8988T (cell line): Measurements from ENCODE around the gene RASSF1.
A peak's percentile ranks its signal among the peaks of the same experiment; 100 is the strongest.

Experiments
- DNase-seq: peaks from one replicate; pipeline ENCODE4 v3.0.0; 2011

Gene RASSF1

DNA sequence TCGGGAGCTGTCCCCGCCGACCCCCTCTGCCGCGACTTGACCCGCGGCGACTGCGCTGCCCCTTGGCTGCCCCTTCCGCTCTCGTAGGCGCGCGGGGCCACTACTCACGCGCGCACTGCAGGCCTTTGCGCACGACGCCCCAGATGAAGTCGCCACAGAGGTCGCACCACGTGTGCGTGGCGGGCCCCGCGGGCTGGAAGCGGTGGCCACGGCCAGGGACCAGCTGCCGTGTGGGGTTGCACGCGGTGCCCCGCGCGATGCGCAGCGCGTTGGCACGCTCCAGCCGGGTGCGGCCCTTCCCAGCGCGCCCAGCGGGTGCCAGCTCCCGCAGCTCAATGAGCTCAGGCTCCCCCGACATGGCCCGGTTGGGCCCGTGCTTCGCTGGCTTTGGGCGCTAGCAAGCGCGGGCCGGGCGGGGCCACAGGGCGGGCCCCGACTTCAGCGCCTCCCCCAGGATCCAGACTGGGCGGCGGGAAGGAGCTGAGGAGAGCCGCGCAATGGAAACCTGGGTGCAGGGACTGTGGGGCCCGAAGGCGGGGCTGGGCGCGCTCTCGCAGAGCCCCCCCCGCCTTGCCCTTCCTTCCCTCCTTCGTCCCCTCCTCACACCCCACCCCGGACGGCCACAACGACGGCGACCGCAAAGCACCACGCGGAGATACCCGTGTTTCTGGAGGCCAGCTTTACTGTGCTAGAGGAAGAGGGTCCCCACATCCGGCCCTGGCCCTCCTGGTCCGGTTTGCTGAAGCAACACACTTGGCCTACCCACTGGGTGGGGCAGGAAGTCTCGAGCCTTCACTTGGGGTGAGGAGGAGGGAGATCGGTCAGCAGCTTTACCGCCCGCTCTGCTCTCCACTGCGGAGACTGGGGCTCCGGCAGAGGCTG is at the start of gene RASSF1:
Gene RASSF1, minus strand, starts transcription at position 389 of the 882 bp plus-strand sequence. Its CDS starts 31 bp downstream, at position 358.
- no peak for DNase-seq

DNA sequence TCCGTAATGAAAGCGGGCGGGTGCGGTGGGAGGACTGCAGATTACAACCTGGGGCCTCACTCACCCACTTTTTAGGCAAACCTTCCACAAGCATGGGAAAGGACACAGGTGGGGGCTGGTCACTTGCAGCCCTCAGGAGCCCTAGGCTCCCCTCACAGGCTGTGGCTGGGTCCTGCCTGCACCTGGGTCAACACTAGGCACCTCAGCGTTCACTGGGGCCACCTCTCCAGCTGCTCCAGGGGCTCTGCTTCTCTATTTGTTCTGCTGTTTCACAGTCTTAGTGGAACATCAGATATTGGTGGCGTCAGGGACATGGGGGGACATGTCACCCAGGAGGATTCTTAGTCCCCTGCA is 48.8 kb upstream of the RASSF1 start:
- no peak for DNase-seq

GRCh38 chr3:50388720-50389413 is 48.2 kb upstream of the RASSF1 start:
- DNase-seq = no peak

GRCh38 chr3:50388016-50388719 is 47.5 kb upstream of the RASSF1 start:
- DNase-seq = peak; percentile 96

GRCh38 chr3:50385754-50386153 is 45.1 kb upstream of the RASSF1 start:
- DNase-seq = no peak

DNA sequence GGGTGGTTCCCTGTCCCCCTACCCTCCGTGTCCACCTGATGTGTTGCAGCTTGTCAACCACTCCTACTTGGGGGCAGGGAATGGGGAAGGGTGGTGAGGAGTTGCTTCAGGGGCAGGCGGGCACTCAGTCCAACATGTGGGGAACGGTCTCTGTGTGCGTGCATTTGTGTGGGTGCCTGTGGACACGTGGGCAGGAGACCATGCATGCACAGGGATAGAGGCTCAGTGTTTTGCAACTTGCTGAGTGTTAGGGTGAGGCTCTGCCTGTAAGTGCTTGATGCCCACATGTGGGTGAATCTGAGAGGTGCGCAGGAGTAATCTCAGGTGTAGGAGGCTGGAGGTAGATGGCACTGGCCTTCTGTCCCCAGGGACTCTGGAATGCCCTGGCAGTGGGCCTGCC is 43.1 kb upstream of the RASSF1 start:
- no peak for DNase-seq

GRCh38 chr3:50382722-50383121 is 42.1 kb upstream of the RASSF1 start:
- no peak for DNase-seq

DNA sequence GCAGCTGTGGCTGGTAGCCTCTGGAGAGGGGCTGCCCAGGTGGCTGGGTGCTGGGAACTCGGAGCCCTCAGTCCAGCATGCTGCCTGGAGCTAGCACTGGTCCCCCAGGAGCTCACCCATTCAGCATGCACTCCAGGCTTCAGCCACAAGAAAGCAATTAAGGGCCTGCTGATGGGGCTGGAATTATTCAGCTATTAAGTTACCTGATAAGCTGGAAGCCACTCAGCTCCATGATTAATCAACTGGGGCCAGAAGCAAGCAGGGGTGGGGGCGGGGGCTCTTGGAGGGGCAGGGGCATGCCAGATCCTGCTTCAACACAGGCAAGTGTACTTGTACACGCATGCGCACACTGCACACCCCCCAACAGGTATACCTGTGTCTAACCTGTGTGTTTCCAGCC is 40.7 kb upstream of the RASSF1 start:
- no peak for DNase-seq

- no peak for DNase-seq
These were observed 39.9 kb upstream of the RASSF1 start for GRCh38 chr3:50380405-50381085.

DNA sequence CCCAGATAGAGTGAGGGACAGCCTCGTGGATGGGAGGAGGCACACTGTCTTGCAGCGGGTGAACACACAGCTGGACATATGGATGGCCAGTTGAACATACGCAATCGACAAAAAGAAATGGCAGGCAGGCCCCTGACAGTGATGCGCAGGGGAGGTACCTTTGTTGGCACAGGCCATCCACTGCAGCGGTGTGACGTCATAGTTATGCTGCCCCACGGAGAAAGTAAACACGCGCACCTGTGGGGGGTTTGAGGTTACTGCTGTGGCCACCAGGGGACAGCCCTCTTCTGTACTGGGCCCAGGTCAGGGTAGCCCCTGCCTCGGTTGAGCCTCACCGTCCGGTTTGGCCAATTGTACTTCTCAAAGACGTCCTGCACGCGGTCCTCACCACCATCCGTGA is 38.1 kb upstream of the RASSF1 start:
- DNase-seq = no peak

DNA sequence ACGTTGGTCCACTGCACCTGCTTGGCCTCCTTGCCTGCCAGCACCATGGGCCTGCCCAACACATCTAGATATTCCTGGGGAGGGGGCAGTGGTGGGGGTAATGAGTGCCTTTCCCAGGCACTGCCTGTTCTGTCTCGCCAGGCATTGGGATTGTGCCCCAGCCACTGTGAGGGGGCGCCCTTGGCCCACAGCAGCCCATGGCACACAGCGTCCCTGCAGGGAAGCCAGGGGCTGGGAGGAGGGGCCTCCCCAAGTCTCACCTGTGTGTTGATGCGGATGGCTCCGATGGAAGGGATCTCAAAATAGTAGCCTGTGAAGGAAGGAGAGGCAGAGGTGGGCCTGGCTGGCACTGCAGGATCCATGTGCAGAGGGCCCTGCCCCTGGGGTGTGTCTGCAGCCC is 37.4 kb upstream of the RASSF1 start:
- no peak for DNase-seq

DNA sequence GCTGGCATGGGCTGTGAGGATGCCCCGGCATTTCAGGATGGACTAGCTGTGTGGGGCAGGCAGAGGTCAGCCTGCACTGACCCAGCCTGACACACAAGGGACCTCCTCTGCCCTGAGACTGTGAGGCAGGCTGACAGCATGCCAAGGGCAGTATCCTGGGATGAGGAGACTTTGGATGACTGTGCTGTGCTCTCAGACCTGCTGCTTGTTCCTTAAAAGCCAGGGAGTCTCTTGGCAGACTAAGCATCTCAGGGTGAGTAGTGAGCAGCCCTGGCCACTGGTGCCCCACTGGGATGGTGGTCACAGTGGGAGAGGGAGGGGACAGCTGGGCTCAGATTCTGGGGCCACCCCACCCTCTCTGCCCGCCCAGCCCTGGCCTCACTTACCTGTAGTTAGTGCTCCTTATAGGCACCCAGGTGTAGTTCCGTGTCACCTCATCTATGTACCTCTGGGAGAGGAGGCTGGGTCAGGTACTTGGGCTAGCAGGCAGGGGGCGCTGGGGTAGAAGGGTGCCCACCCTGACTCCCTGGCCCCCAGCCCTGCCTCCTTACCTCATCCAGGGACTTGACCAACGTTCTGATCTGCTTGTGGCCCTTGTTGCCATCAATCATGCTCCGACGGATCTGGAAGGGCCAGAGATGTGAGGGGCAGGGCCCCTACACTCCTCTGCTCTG is 34.8 kb upstream of the RASSF1 start:
- DNase-seq = peak; percentile 82

DNA sequence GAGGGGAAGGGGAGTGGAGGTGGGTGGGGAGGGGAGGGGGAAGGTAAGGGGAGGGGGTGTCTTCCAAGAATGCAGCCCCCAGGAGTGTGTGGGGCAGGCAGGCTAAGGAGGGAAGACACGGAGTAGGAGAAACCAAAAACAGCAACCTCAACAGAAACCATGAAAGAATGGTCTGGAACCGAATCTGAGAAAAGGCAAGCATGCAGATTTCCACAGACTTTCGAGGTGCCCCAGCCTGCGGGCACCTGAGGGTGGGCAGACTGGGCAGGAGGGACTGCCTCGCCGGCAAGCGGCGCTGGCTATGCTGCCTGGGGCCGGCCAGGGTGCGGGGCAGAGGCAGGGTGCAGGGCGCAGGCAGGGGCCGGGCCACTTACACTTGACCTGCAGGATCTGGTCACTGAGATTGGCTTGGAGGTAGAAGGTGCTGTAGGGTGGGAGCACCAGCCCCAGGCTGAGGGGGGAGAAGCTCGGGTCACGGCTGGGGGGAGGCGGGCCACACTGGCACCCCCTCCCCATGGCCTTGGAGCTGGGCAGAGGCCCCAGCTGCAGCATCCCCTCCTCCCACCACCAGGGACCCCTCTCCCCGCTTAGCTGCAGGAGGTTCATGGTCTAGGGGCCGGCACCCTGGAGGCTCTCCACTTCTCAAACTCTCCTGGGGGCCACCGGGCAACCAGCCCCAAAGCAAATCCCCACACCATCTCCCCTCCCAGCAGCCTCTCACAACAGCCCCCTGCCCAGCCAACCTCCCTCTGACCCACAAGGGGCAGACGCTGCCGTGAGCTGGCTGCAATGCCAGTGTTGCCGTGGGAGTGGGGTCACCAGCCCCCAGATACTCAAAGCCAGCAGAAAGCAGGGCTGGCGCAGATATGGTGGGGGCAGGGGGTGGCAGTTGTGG is 34.0 kb upstream of the RASSF1 start:
- no peak for DNase-seq

DNA sequence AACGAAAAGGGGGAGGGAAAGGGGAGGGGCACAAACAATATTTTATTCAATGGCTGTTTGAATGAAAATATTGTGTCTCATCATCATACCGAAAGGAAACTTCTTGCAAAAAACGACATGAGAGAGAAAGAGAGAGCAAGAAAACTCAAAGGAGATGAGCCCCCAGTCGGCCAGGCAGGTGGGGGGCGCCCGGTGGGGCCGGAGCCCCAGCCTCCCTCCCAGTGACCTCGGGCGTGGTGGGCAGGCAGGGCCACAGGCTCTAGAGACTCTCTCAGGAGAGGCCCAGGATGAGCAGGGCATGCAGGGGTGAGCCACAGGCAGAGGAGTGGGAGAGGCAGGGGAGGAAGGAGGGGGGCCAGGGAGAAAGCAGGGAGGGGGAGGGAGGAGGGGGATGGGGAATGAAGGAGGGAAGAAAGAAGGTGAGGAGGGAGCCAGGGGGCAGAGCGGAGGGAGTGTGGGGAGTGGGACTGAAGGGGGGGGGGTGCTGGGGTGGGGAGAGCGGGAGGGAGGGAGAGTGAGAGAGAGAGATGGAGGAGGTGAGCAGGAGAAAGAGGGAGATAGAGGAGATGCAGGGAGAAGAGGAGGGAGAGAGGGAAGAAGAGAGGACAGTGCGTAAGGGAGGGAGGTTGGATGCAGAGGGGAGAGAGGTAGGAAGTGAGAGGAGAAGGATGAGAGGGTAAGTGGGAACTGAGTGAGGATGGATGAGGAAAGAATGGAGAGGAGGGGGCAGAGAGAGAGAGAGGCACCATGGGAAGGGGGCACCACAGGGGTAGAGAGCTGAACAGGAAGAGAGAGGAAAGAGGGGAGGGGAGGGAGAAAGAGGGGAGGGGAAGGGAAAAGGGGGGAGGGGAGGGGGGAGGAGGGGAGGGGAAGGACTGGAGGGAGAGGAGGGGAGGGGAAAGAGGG is 32.8 kb upstream of the RASSF1 start:
- no peak for DNase-seq

DNA sequence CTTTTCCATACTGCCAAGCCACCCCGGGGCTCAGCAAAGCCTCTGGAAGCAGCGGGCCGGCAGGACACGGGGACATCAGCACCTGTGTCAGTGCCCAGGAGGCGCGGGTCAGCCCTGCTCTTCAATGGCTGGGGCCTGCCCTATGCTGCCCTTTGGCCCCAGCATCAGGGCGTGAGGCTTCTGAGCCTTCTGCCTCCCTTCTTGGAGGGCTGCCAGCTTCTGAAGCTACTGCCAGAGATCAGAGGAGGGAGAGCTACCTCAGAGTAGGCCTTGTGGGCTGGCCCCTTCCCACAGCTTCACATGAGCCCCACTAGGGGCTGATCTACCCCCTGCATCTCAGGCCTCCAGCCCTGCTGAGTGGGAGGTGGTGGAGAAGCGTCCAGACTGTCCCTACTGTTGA is 31.7 kb upstream of the RASSF1 start:
- DNase-seq = no peak

GRCh38 chr3:50371133-50371685 is 30.6 kb upstream of the RASSF1 start:
- DNase-seq = no peak

GRCh38 chr3:50370594-50370993 is 30.0 kb upstream of the RASSF1 start:
- DNase-seq = peak; percentile 83

- no peak for DNase-seq
These were observed 28.5 kb upstream of the RASSF1 start for GRCh38 chr3:50369012-50369670.

- no peak for DNase-seq
These were observed 25.2 kb upstream of the RASSF1 start for GRCh38 chr3:50365842-50366220.
